GM18520 (cell line): ENCODE data around the gene TNS1.

Experiments
- ATAC-seq: cut with Tn5 transposase; IDR thresholded peaks from one replicate; pipeline ENCODE4 v1.9.1; 2021; ENCODE audit not compliant: unreplicated experiment

The TNS1 gene

DNA sequence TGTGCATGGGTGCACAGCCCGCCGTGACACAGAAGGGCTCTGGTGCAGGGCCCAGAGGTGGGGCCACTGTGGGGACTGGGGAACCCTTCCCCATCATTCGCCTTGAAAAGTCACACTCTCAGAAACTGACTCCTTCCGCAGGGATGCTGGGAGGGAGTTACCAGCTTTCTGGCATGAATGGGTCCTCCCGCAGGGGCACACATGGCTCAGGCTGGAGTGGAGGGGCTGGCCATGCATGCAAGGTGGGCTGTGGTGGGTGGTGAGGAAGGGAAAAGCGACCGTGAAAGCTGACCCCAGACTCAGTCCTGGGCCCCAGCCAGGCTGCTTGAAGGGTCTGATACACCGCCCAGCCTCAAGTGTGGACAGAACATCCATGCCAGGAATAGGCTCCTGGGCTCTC lies 201.1 kb downstream of the TNS1 start:
- no peak for ATAC-seq

DNA sequence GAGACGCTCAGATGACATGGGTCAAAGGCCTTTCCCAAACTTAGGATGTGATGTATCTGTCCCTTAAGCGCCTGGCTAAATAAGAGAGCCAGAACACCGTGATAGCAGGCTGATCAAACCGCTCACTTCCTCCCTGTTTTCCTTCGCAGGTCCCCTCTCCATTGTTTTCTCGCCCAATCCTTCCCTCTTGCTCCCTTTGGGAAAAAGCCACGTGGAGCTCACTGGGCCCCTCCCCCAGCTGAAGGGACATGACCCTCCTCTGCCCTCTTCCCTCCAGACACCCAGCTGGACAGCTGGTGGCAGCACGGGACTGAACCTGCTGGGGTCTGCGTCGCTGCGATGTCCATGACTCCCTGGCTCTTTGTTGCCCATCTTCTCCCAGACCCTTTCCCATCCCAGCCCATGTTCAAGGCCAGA lies 201.7 kb downstream of the TNS1 start:
- no peak for ATAC-seq

DNA sequence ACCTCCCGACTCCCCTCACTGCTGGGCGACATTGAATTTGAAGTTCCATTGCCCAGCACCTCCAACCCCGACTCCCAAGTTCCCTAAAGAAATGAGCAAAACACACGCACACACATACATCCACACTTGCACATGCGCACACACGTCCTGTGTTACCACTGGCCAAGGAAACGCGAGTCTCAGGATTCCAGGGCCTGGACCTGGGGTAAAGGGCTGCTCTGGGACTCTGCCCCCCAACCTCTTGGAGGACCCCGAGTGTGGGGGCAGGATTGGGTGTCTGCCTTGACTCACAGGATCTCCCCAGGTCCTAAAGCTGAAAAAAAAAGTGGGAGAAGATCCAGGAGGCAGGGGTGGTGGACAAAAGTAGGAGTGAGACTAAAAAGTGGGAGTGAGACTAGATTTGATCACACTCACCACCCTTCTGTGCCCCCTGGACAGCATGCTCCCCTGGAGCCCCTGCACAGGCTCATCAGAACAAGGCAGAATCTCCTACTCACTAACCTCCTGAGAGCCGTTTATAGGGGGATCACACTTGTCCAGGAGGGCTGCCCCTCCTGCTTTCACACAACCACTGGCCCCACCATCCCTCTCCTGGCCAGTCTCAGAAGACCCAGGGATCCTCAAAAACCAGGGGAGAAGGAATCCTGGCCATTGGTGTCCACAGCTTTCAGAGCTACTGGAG lies 202.2 kb downstream of the TNS1 start:
- ATAC-seq, result no peak

DNA sequence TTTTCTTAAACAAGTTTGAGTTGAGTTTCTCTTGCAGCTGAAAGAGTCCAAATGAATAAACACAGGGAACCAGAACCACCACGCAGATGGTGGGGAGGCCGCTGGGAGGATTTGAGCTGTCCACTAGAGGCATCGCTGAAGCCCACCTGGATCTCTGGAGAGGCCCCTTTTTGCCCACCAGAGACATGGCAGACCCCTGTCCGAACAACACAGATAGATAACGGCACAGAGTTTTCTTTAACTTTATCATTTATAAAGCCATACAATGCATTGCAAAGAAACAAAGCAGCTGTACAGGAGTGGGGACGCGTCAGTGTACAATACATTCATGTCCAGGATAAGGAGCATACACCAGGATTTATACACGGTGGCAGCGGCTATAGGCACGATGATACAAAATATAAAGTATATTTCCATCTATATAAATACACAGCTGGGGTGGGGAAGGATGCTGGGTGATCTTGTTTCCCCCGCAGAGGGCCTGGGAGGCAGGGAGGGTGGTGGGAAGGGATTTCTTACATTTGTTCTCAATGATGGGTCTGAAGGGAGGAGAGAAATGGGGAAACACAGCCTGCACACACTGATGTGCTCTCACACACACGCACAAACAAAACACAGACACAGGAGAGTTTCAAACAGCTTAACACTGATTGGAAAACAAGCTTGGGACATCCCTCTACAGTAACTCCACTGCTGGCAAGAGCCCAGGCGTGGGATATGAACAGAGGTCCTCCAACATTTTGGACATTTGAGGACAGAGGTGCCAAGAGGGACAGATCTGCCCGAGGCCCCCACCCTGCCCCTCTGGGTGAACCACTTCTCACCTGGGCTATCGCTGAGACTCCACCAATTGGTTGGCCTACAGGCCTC lies 203.0 kb downstream of the TNS1 start:
- no peak for ATAC-seq

DNA sequence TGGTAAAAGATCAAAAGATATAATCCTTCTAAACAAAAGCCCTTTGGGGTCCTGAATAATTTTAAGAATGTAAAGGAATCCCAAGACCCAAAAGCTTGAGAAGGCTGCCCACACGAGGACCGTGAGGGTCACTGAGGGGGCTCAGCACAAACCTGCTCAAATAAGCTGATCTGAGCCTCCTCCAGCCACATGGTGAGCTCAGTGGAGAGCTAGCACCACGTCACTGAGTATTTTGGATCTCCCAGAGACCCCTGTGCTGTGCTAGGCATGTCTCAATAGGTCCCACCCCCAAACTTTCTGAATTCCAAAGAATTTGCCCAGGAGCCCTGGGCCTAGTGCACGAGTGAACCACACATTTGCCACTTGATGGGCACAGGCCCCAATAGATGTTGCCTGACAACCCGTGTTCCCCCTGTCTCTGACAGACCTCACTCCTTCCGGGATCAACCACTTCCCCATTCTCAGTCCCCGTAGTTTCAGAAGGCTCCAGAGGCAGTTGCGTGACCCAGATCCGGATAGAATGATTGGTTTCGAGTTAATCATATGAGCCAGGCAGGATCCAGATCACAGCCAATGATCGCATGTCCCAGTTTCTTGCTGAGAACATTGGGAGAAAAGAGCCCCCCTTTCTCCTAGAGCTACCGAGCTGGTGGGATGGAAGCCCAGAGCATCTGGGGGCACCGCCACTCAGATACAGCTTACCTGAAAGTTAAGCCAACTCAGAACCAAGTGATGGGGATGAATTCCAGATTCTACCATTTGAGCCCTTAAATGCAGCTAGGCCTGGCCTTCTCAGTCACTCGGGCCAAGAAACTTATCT lies 203.8 kb downstream of the TNS1 start:
- ATAC-seq, result no peak

DNA sequence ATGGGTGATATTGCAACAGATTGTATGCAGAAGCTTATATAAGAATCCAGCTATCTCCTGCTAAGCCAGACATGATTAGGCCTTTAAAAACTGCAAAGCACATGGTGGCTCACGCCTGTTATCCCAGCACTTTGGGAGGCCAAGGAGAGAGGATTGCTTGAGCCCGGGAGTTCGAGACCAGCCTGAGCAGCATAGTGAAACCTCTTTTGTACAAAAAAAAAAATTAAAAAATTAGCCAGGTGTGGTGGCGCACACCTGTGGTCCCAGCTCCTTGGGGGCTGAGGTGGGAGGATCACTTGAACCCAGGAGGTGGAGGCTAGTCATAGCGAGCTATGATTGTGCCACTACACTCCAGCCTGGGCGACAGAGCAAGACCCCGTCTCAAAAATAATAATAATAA lies 204.6 kb downstream of the TNS1 start:
- ATAC-seq, result no peak

DNA sequence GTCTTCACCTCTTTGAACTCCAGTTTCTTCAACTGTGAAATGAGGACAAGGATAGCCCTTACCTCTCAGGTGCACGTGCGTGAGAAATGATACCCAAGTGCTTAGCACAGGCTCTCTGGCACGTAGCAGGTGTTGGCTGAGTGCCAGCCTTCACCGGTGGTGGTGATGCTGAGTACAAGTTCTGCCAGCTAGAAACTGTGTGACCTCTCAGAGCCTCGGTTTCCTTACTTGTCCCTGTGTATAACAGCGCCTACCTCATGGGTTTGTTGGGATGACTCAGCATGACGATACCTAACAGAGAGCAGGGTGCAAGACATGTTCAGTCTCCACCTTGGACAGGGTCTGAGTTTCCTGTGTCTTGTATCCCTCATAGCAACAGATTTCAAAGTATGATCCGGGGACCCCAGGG lies 205.1 kb downstream of the TNS1 start:
- ATAC-seq, result no peak

DNA sequence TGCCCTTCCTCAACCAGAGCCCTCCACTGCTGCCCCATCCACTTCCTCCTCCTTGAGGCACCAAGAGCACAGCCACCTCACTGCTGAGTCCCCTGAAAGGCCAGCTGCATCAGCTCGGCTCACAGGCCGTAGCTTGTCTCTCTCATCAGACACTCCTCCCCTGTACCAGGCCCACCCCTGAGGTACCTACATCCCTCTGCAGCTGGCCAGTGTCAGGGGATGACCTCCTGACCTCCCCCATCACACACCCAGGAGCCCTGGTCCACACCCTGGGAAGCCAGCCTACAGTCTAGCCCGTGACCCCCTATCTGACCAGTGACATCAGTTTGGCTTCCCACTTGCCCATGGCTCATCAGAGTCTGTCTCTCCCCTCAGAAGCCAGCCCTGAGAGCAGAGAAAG lies 205.6 kb downstream of the TNS1 start:
- no peak for ATAC-seq

DNA sequence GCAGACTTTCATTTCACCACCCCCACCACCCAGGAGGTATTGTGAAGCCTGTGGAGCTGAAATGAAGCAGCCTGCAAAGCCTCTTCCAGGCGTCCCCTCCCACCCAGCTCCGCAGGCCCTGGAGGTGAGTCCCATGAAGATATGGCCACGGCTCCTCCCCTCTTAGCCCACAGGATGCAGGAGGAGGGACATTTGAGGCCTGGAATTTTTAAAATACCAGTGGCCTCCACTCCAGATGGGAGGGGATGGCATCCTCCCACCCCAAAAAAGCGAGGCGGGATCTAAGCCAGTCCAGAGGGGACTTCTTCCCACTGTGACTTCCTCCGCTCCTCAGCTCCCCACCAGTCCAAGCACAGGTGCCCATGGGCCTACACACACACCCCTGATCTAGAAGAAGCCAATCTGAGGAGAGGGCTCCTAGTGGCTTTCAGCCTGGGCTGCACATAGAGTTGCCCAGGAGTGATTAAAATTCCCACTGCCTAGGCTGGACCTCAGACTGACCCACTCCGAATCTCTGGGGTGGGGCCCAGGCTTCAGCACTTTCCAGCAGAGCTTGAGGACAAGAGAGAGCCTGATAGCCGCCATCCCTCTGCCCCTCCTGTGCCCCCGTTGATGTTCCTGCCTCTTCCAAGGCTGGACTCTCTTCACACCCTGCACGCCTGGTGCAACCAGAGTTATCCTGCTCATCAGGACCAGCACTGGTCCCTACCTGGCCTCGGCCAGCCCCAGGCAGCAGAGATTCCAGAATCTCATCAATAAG lies 206.9 kb downstream of the TNS1 start:
- no peak for ATAC-seq

DNA sequence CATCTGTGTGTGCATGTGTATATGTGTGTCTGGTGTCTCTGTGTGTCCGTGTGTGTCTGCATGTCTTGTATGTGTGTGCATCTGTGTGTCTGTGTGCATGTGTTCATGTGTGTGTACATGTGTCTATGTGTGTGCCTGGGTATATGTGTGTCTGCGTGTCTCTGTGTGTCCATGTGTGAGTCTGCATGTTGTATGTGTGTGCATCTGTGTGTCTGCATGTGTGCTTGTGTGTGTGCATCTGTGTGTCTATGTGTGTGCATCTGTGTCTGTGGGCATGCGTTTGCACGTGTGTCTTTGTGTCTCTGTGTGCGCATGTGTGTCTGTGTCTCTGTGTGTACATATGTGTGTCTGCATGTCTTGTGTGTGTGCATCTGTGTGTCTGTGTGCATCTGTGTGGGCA lies 207.7 kb downstream of the TNS1 start:
- no peak for ATAC-seq

DNA sequence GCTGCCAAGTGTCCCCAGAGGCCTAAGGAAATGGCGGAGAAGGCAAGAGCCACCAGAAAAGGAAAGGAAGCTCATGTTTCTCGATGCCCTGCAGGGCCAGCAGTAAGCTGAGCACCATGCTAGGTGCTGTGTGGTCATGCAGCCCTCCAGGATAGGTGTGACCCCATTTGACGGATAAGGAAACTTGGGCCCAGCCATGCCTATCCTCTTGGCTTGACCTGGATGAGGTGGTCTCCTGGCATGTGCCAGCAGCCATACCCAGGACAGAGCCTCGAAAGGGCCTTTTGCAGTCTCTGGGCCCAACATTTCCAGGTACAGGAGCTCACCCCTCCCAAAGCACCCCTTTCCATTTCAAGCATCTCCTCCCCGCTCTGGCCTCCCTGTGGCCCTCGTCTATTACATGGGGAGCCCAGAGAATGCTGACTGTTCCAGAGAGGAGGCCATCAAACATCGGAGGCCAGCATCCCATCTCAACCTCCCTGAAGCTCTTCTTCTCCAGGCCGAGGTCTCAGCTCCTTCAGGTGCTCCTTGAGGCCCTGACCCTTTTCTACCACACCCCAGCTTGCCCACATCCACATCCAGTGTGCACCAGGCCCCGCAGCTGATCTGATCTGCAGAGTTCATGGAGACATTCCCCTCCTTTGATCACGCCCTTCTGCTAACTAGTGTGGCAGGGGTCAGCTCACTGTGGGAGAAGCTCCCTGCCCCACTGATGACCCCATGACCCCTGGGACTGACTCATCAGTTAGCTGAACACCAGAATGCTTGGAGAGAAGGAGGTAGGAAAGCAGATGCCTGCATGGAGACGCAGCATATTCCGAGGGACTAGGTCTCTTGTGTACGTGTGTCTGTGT lies 208.4 kb downstream of the TNS1 start:
- ATAC-seq, result no peak

DNA sequence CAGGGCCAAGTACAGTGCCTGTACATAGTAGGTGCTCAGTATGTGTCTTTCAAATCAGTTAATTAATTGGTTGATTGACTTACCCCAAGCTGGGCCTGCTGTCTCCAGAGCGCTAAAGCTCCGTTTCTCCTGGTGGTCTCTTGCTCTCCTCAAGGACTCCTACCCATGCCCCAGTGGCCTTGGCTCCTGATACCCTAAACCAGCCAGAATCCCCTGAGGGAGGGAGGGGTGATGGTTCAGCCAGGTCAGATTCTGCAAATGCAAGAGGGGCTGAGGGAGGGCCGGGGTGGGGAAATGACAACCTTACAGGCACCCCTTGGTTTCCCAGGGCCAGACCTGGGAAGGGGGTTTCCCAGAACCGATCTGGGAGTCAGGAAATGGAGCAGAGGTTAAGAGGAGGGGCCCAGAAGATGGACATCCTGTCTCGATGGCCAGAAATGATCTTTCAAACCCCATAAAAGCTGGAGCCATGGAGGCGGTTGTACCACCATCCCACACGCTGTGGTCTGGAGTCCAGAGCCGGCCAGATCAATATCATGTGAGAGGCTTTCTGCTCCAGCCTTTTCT lies 209.1 kb downstream of the TNS1 start:
- ATAC-seq, result no peak

DNA sequence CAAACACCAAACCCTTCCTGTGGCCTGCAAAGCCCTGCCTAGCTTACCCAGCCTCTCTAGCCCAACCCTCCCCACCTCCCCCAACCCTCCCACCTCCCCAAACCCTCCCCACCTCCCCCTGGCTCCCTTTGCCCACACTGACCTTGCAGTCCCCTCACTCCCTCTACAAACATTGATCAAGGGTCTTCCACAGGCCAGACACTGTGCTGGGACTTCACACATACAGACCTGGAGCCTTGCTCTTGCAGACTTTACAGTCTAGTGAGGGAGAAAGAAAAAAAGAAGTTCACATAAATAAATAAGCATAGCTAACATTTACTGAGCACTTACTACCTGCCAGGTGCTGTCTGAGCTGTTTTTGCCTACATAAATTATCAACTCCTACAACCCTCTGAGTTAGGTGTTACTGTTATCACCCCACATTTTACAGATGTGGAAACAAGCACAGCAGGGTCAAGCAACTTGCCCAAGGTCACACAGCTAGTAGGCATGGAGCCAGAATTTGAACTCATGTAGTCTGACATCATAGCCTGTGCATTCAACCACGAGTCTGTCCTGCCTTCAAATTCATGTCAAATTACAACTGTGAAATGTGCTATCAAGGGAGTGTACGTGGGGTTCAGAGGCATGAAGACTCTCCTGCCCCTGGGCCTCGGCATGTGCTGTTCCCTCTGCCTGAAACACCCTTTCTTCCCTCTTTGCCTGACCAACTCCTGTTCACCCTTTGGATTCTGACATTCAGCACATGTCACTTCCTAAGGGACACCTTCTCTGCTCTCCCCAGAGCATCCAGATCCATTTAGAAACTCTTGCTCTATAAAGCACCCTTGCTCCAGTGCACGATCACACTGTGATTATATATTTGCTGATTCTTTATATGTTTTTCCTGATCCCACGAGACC lies 209.9 kb downstream of the TNS1 start:
- no peak for ATAC-seq

DNA sequence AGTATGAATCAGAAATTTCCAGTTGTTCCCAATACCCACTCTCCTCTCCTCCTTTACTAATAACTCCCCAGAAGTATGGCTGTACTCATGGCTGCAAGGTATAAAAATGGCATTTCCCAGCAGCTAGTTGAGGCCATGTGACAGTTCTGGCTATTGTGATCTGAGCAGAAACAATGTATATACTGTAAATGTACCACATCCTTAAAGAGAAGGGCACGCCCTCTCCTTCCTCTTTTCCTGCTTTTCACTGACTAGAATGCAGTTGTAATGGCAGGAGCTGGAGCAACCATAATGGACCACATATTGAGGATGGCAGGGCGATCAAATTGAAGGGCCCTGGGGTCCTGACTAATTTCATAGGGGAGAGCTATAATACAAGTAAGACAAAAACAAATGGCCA lies 211.2 kb downstream of the TNS1 start:
- ATAC-seq, result no peak

DNA sequence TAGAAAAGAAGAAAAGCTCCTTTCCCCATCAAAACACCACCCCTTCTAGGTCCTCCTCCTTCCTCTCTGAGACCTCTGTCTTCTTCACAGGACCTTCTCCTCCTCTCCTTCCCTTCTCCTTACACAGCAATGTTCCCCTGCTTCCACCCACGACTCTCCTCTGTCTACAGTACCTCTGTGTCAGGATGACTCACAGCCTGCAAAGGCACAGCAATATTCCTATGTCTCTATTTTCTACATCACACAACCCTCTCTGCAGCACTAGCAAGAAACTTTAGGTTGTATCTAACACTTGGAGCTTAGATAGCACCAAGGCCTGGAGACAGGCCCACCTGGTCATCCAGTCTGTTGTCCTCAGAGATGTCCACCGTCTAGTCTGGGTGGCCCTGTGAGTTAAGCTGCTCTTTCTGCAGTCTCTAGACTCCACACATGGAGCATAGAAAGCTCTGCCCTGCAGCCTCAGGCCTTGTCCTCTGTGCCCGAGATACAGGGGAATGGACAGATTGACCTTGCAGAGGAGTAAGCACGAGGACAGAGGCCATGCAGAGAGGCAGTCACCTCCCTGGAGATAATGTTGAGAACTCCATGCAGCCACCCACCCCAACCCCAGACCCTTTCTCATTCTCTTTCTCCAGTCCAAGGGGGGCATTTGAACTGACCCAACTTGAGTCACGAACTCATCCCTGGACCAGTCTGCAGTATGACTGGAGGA lies 212.0 kb downstream of the TNS1 start:
- ATAC-seq, result no peak

DNA sequence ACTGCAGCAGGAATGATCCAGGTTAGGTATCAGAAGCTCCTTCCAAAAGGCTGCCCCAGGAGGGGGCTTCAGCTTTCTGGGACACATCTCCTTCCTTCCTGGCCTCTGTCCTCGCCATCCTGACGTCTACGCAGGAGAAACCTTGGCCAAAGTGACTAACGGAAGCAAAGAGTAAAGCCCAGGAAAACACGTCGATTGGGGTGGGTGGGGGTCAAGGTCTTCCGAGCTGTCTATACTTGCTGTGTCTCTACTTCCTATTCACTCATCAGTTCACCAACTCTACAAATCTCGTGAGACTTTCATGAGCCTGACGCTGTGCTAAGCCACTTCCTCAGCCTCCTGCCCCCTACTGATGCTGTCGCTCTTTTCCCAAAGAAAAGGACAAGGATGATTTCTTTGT lies 212.6 kb downstream of the TNS1 start:
- peak; percentile 44 for ATAC-seq

DNA sequence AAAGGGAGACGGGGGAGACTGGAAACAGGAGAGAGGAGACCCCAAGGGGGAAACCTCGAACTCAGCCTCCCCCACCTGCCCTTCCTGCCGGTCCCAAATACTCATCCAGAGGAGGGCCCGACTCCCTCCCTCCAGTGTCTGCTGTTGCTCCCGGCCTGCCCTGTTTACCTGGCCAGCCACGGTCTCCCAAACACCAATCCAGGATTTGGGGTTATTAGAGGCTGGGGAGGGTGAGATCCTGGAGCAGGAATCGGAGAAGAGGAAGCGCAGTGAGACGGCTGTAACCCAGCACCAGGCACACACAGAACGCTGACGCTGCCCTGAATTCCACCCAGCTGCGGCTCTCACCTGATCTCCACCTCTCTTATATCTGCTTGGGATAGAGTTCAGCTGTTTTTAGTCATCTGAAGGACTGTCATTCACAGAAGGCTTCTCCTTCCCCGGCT lies 213.0 kb downstream of the TNS1 start:
- ATAC-seq, result no peak
